Measurements from ENCODE around the gene JMJD7. TPM values are rescaled to one million over a fixed set of nuclear protein-coding genes. Genes with fewer than 3 reads are reported as not detected.

The JMJD7 gene
- total RNA-seq, 1 donor, result 3.1 TPM

- no peak for TF ChIP-seq CTCF (IDR thresholded peaks at IDR 0.05; ENCODE audit: insufficient read depth, low read length)
- no peak for DNase-seq (ENCODE audit: low read depth)
- H3K4me3 ChIP-seq (ENCODE audit: low read depth, low read length), result no peak overlapping the region
These were observed 52.4 kb downstream of the JMJD7 start for GRCh38 chr15:41880156-41880877.

GRCh38 chr15:41881086-41881485 lies 53.2 kb downstream of the JMJD7 start:
- no peak overlapping the region for H3K4me3 ChIP-seq (ENCODE audit: low read depth, low read length)
- no peak for DNase-seq (ENCODE audit: low read depth)
- no peak for TF ChIP-seq CTCF (IDR thresholded peaks at IDR 0.05; ENCODE audit: insufficient read depth, low read length)

- no peak overlapping the region for H3K4me3 ChIP-seq (ENCODE audit: low read depth, low read length)
- no peak for DNase-seq (ENCODE audit: low read depth)
- no peak for TF ChIP-seq CTCF (IDR thresholded peaks at IDR 0.05; ENCODE audit: insufficient read depth, low read length)
These were observed 53.6 kb downstream of the JMJD7 start for GRCh38 chr15:41881550-41881919.

GRCh38 chr15:41881920-41882688 lies 54.2 kb downstream of the JMJD7 start:
- H3K4me3 ChIP-seq (ENCODE audit: low read depth, low read length), result no peak overlapping the region

GRCh38 chr15:41882689-41883483 lies 55.0 kb downstream of the JMJD7 start:
- DNase-seq (ENCODE audit: low read depth), result no peak
- TF ChIP-seq CTCF (IDR thresholded peaks at IDR 0.05; ENCODE audit: insufficient read depth, low read length), result no peak
- H3K4me3 ChIP-seq (ENCODE audit: low read depth, low read length), result no peak overlapping the region

More at GRCh38 chr15:41881920-41882688, 54.2 kb downstream of the JMJD7 start:
- no peak for TF ChIP-seq CTCF (IDR thresholded peaks at IDR 0.05; ENCODE audit: insufficient read depth, low read length)
- no peak for DNase-seq (ENCODE audit: low read depth)

- no peak for DNase-seq (ENCODE audit: low read depth)
- no peak for TF ChIP-seq CTCF (IDR thresholded peaks at IDR 0.05; ENCODE audit: insufficient read depth, low read length)
- H3K4me3 ChIP-seq (ENCODE audit: low read depth, low read length), result no peak overlapping the region
These were observed 55.6 kb downstream of the JMJD7 start for GRCh38 chr15:41883484-41883825.
